Esophagus muscularis mucosa (tissue), 4 donors: ENCODE results near the gene CACNB4. TPM values are rescaled to one million over a fixed set of nuclear protein-coding genes. Genes with fewer than 3 reads are reported as not detected.

ENCODE experiments used
- DNase-seq: peaks from one replicate; pipeline ENCODE4 v3.0.0-alpha.2; 2017; ENCODE audit errors: extremely low spot score
- H3K27ac ChIP-seq, 4 donors: fragments of 200-600 bp; sonication (generic); replicated peaks in 1 of 4; 1 replicate in 3 of 4; 2 replicates in 1 of 4; pipeline ENCODE4 v1.5.1; 2016 to 2019; ENCODE audit warnings: mild to moderate bottlenecking in 1 of 4
- H3K27me3 ChIP-seq, 4 donors: fragments of 200-600 bp; sonication (generic); one replicate each; pipeline versions ENCODE4 v1.5.1 to v1.6.0; 2016 to 2019
- H3K36me3 ChIP-seq, 4 donors: fragments of 200-600 bp; sonication (generic); one replicate each; pipeline ENCODE4 v1.5.1; 2016 to 2019
- H3K4me1 ChIP-seq, 4 donors: fragments of 200-600 bp; sonication (generic); one replicate each; pipeline ENCODE4 v1.5.1; 2016 to 2019
- H3K4me3 ChIP-seq, 4 donors: fragments of 200-600 bp; sonication (generic); 1 replicate in 2 of 4; 2 replicates in 2 of 4; pipeline ENCODE4 v1.5.1; 2016 to 2019; ENCODE audit warnings: mild to moderate bottlenecking in 4 of 4, moderate library complexity in 1 of 4
- H3K9me3 ChIP-seq, 4 donors: fragments of 200-600 bp; sonication (generic); 1 replicate in 3 of 4; 2 replicates in 1 of 4; pipeline ENCODE4 v1.5.1; 2016 to 2019
- CTCF ChIP-seq, 3 experiments: fragments of 200-600 bp in 2 of 3; fragments of 450-650 bp in 1 of 3; sonication (generic) in 2 of 3; IDR thresholded peaks; one replicate each; pipeline ENCODE4 v1.5.1; 2017 to 2019; ENCODE audit warnings: antibody characterized with exemption in 3 of 3, mild to moderate bottlenecking in 2 of 3, moderate library complexity in 1 of 3
- EP300 ChIP-seq: sonication (generic); formaldehyde crosslinking; IDR thresholded peaks from one replicate; pipeline ENCODE4 v1.6.1; 2017; ENCODE audit warnings: antibody characterized with exemption
- POLR2A ChIP-seq: fragments of 450-650 bp; IDR thresholded peaks from one replicate; pipeline ENCODE4 v1.6.1; 2017; ENCODE audit warnings: antibody characterized with exemption, moderate library complexity, mild to moderate bottlenecking, low read depth
- POLR2AphosphoS5 ChIP-seq, 2 donors: sonication (generic); formaldehyde crosslinking; IDR thresholded peaks; one replicate each; pipeline ENCODE4 v1.6.1; 2017; ENCODE audit warnings: antibody characterized with exemption in 2 of 2
- WGBS: methylation state at CpG from one replicate; pipeline ENCODE4 v1.1.5; 2018; 5-methylcytosine and 5-hydroxymethylcytosine counted together
- intact Hi-C: fragments of 100-400 bp; cut with DNase I; formaldehyde crosslinking; loops from one replicate; pipeline ENCODE4 v1.15.1; 2023
- total RNA-seq, 4 donors: library from RNA; depleted of rRNA; stranded (reverse); fragments of >200 nt; gene quantifications; one replicate each; pipeline versions ENCODE4 v1.1.0 to v1.2.1, GENCODE V29; 2016

Gene CACNB4
- total RNA-seq, 4 donors from 2014 or later: 1.7 to 3.5 (median 2.3) TPM

- Histone ChIP-seq H3K4me1 (peaks cover 7 to 21% (median 19%) of the 10 kb centered on the region in 4 donors), H3K9me3 (no peaks in the 10 kb centered on the region), H3K27me3 (no peaks in the 10 kb centered on the region), H3K36me3 (no peaks in the 10 kb centered on the region), H3K27ac (no peak overlapping the region), H3K4me3 (no peak overlapping the region)
- no peak for TF ChIP-seq CTCF (IDR thresholded peaks at IDR 0.05)
- no peak for TF ChIP-seq POLR2AphosphoS5 (IDR thresholded peaks at IDR 0.05)
- no peak for TF ChIP-seq POLR2A
- TF ChIP-seq EP300: no peak
- intact Hi-C loops: no loop called here
- no peak for DNase-seq
- 97% methylated on average over 2 of the region's 2 CpGs for WGBS
These were observed 267.9 kb downstream of the CACNB4 start for GRCh38 chr2:151830961-151831360.

- Histone ChIP-seq H3K9me3 (no peaks in the 10 kb centered on the region), H3K27ac (peak overlapping the region; percentile 87 to 92 (median 89)), H3K4me1 (peaks cover 17 to 41% (median 40%) of the 10 kb centered on the region in 4 donors), H3K27me3 (no peaks in the 10 kb centered on the region), H3K4me3 (peak overlapping the region; percentile 80 to 94 (median 86)), H3K36me3 (no peaks in the 10 kb centered on the region)
- WGBS: 82% methylated on average over 5 of the region's 5 CpGs
- no peak for DNase-seq
- intact Hi-C loops: loop anchor here (5.0 kb wide), 1 partner anchor 173 kb away; no protein-coding TSS in a partner anchor
- TF ChIP-seq POLR2A (no peak), POLR2AphosphoS5 (IDR thresholded peaks at IDR 0.05) (no peak), CTCF (IDR thresholded peaks at IDR 0.05) (no peak), EP300 (no peak)
These were observed 269.9 kb downstream of the CACNB4 start for GRCh38 chr2:151828890-151829324.

- intact Hi-C loops: loop anchor here (5.0 kb wide), 1 partner anchor 174 kb away; no protein-coding TSS in a partner anchor
- H3K27ac ChIP-seq: peak within 1 kb of the TSS; percentile 87 to 92 (median 89)
- WGBS: 0% methylated on average over 19 of the region's 64 CpGs
- TF ChIP-seq CTCF (IDR thresholded peaks at IDR 0.05): peak in 1 of 3 experiments; percentile 18
- TF ChIP-seq POLR2AphosphoS5 (IDR thresholded peaks at IDR 0.05): peak; percentile 95 to 97
- TF ChIP-seq EP300: no peak
- peak; percentile 57 for TF ChIP-seq POLR2A
- peak; percentile 98 for DNase-seq
- H3K36me3 ChIP-seq: no peaks in the 10 kb centered on the region
- no peaks in the 10 kb centered on the region for H3K27me3 ChIP-seq
- no peaks in the 10 kb centered on the region for H3K9me3 ChIP-seq
- H3K4me1 ChIP-seq: peaks cover 17 to 47% (median 46%) of the 10 kb centered on the region in 4 donors
- peak within 1 kb of the TSS; percentile 80 to 94 (median 86) for H3K4me3 ChIP-seq
These were observed 270.5 kb downstream of the CACNB4 start, which contains the start of gene ARL5A for GRCh38 chr2:151828143-151828889. ARL5A (minus strand) TSS chr2:151828421; CDS start chr2:151828176, 245 bp downstream.

- peak overlapping the region; percentile 80 to 94 (median 86) for H3K4me3 ChIP-seq
- no peak for DNase-seq
- no peaks in the 10 kb centered on the region for H3K9me3 ChIP-seq
- H3K27me3 ChIP-seq: no peaks in the 10 kb centered on the region
- no peaks in the 10 kb centered on the region for H3K36me3 ChIP-seq
- under 1% methylated on average over 25 of the region's 38 CpGs for WGBS
- peak overlapping the region; percentile 87 to 92 (median 89) for H3K27ac ChIP-seq
- intact Hi-C loops: loop anchor here (5.0 kb wide), 1 partner anchor 175 kb away; no protein-coding TSS in a partner anchor
- H3K4me1 ChIP-seq: peaks cover 17 to 54% (median 49%) of the 10 kb centered on the region in 4 donors
- TF ChIP-seq POLR2AphosphoS5 (IDR thresholded peaks at IDR 0.05) (peak in 1 of 2 donors; percentile 13), EP300 (no peak), CTCF (IDR thresholded peaks at IDR 0.05) (no peak), POLR2A (no peak)
These were observed 271.2 kb downstream of the CACNB4 start for GRCh38 chr2:151827564-151828142.
